ENCODE results near the gene RETREG1.

DNA sequence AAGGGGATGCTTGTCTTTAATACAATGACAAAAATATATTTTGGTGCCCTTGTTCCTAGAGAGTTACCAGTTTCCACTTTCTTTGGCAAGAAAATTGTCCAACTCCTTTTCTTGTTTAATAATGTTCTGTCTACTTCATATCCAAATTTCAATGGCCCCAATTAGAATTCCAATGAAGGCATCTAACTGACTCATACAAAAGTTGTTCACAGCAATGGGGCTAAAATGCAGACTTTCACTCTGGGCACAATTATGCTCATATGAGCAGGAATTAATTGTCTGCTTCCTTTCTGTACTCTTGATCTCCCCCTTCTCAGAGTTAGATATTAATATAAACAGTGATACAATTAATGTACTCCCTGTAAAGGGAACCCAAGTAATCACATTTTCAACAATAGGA lies 109.1 kb downstream of the RETREG1 start:
- TF ChIP-seq, protein P1, sequence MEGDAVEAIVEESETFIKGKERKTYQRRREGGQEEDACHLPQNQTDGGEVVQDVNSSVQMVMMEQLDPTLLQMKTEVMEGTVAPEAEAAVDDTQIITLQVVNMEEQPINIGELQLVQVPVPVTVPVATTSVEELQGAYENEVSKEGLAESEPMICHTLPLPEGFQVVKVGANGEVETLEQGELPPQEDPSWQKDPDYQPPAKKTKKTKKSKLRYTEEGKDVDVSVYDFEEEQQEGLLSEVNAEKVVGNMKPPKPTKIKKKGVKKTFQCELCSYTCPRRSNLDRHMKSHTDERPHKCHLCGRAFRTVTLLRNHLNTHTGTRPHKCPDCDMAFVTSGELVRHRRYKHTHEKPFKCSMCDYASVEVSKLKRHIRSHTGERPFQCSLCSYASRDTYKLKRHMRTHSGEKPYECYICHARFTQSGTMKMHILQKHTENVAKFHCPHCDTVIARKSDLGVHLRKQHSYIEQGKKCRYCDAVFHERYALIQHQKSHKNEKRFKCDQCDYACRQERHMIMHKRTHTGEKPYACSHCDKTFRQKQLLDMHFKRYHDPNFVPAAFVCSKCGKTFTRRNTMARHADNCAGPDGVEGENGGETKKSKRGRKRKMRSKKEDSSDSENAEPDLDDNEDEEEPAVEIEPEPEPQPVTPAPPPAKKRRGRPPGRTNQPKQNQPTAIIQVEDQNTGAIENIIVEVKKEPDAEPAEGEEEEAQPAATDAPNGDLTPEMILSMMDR (IDR thresholded peaks at IDR 0.05) = no peak
- no peak for TF ChIP-seq POLR2A (IDR thresholded peaks at IDR 0.05)

Data from heart left ventricle (tissue), 13 donors.